ENCODE measurements around the gene STOML2.

STOML2 gene

GRCh38 chr9:35105571-35106342 is 2.8 kb upstream of the STOML2 start:
- Histone ChIP-seq H3K4me3 (ENCODE audit: low read depth in 1 of 2, low read length in 2 of 2) (no peak overlapping the region), H3K27ac (ENCODE audit: low read depth, low read length) (no peak overlapping the region), H3K9ac (ENCODE audit: low read length) (no peak overlapping the region), H3K4me1 (ENCODE audit: insufficient read depth, low read length) (peaks cover 29% of the 10 kb centered on the region), H3K27me3 (ENCODE audit: control insufficient read depth in 1 of 2, insufficient read depth in 2 of 2, low read length in 2 of 2) (no peaks in the 10 kb centered on the region), H3K36me3 (ENCODE audit: insufficient read depth, low read length) (peaks cover 51% of the 10 kb centered on the region), H3K9me3 (ENCODE audit: low read length) (no peaks in the 10 kb centered on the region)

- Histone ChIP-seq H3K4me3 (ENCODE audit: low read depth in 1 of 2, low read length in 2 of 2) (no peak overlapping the region), H3K9ac (ENCODE audit: low read length) (no peak overlapping the region), H3K4me1 (ENCODE audit: insufficient read depth, low read length) (peaks cover 23% of the 10 kb centered on the region), H3K27ac (ENCODE audit: low read depth, low read length) (no peak overlapping the region), H3K27me3 (ENCODE audit: control insufficient read depth in 1 of 2, insufficient read depth in 2 of 2, low read length in 2 of 2) (no peaks in the 10 kb centered on the region), H3K36me3 (ENCODE audit: insufficient read depth, low read length) (peaks cover 57% of the 10 kb centered on the region), H3K9me3 (ENCODE audit: low read length) (no peaks in the 10 kb centered on the region)
These were observed 2.2 kb upstream of the STOML2 start for GRCh38 chr9:35105126-35105525.

- Histone ChIP-seq H3K9ac (ENCODE audit: low read length) (no peak overlapping the region), H3K4me3 (ENCODE audit: low read depth in 1 of 2, low read length in 2 of 2) (no peak overlapping the region), H3K27me3 (ENCODE audit: control insufficient read depth in 1 of 2, insufficient read depth in 2 of 2, low read length in 2 of 2) (no peaks in the 10 kb centered on the region), H3K36me3 (ENCODE audit: insufficient read depth, low read length) (peaks cover 62% of the 10 kb centered on the region), H3K4me1 (ENCODE audit: insufficient read depth, low read length) (peaks cover 20% of the 10 kb centered on the region), H3K9me3 (ENCODE audit: low read length) (no peaks in the 10 kb centered on the region), H3K27ac (ENCODE audit: low read depth, low read length) (no peak overlapping the region)
These were observed 1.7 kb upstream of the STOML2 start for GRCh38 chr9:35104586-35104985.

GRCh38 chr9:35103660-35104191 is 795 bp upstream of the STOML2 start:
- Histone ChIP-seq H3K36me3 (ENCODE audit: insufficient read depth, low read length) (peaks cover 61% of the 10 kb centered on the region), H3K4me3 (ENCODE audit: low read depth in 1 of 2, low read length in 2 of 2) (peak overlapping the region in 1 of 2 donors; percentile 98), H3K9me3 (ENCODE audit: low read length) (no peaks in the 10 kb centered on the region), H3K4me1 (ENCODE audit: insufficient read depth, low read length) (peaks cover 20% of the 10 kb centered on the region), H3K9ac (ENCODE audit: low read length) (no peak overlapping the region), H3K27me3 (ENCODE audit: control insufficient read depth in 1 of 2, insufficient read depth in 2 of 2, low read length in 2 of 2) (no peaks in the 10 kb centered on the region), H3K27ac (ENCODE audit: low read depth, low read length) (peak overlapping the region; percentile 70)

GRCh38 chr9:35102465-35102768 is 514 bp downstream of the STOML2 start:
- Histone ChIP-seq H3K4me1 (ENCODE audit: insufficient read depth, low read length) (peaks cover 20% of the 10 kb centered on the region), H3K27ac (ENCODE audit: low read depth, low read length) (peak overlapping the region; percentile 70), H3K36me3 (ENCODE audit: insufficient read depth, low read length) (peaks cover 49% of the 10 kb centered on the region), H3K27me3 (ENCODE audit: control insufficient read depth in 1 of 2, insufficient read depth in 2 of 2, low read length in 2 of 2) (no peaks in the 10 kb centered on the region), H3K9me3 (ENCODE audit: low read length) (no peaks in the 10 kb centered on the region), H3K4me3 (ENCODE audit: low read depth in 1 of 2, low read length in 2 of 2) (peak overlapping the region; percentile 43 to 98), H3K9ac (ENCODE audit: low read length) (peak overlapping the region; percentile 88)

GRCh38 chr9:35097573-35097972 is 5.4 kb downstream of the STOML2 start:
- Histone ChIP-seq H3K27ac (ENCODE audit: low read depth, low read length) (no peak overlapping the region), H3K4me1 (ENCODE audit: insufficient read depth, low read length) (peaks cover 20% of the 10 kb centered on the region), H3K4me3 (ENCODE audit: low read depth in 1 of 2, low read length in 2 of 2) (no peak overlapping the region), H3K9me3 (ENCODE audit: low read length) (no peaks in the 10 kb centered on the region), H3K9ac (ENCODE audit: low read length) (no peak overlapping the region), H3K27me3 (ENCODE audit: control insufficient read depth in 1 of 2, insufficient read depth in 2 of 2, low read length in 2 of 2) (no peaks in the 10 kb centered on the region), H3K36me3 (ENCODE audit: insufficient read depth, low read length) (peaks cover 37% of the 10 kb centered on the region)

GRCh38 chr9:35096035-35096849 is 6.7 kb downstream of the STOML2 start, which contains the start of gene PIGO:
TSS of gene PIGO (minus strand) at chr9:35096591. CDS start at chr9:35095565, 1,026 bp downstream.
- peaks cover 48% of the 10 kb centered on the region for H3K36me3 ChIP-seq (ENCODE audit: insufficient read depth, low read length)
- H3K9me3 ChIP-seq (ENCODE audit: low read length), result no peaks in the 10 kb centered on the region
- H3K4me1 ChIP-seq (ENCODE audit: insufficient read depth, low read length), result peaks cover 8% of the 10 kb centered on the region
- H3K4me3 ChIP-seq (ENCODE audit: low read depth in 1 of 2, low read length in 2 of 2), result peak within 1 kb of the TSS; percentile 81 to 83
- no peaks in the 10 kb centered on the region for H3K27me3 ChIP-seq (ENCODE audit: control insufficient read depth in 1 of 2, insufficient read depth in 2 of 2, low read length in 2 of 2)
- peak within 1 kb of the TSS; percentile 88 for H3K27ac ChIP-seq (ENCODE audit: low read depth, low read length)
- H3K9ac ChIP-seq (ENCODE audit: low read length), result peak within 1 kb of the TSS; percentile 89

- H3K4me3 ChIP-seq (ENCODE audit: low read depth in 1 of 2, low read length in 2 of 2), result no peak overlapping the region
- H3K9me3 ChIP-seq (ENCODE audit: low read length), result no peaks in the 10 kb centered on the region
- H3K27me3 ChIP-seq (ENCODE audit: control insufficient read depth in 1 of 2, insufficient read depth in 2 of 2, low read length in 2 of 2), result no peaks in the 10 kb centered on the region
- H3K9ac ChIP-seq (ENCODE audit: low read length), result no peak overlapping the region
- H3K4me1 ChIP-seq (ENCODE audit: insufficient read depth, low read length), result peaks cover 8% of the 10 kb centered on the region
- peaks cover 64% of the 10 kb centered on the region for H3K36me3 ChIP-seq (ENCODE audit: insufficient read depth, low read length)
- H3K27ac ChIP-seq (ENCODE audit: low read depth, low read length), result no peak overlapping the region
These were observed 11.4 kb downstream of the STOML2 start for GRCh38 chr9:35091536-35091935.

- no peak overlapping the region for H3K4me3 ChIP-seq (ENCODE audit: low read depth in 1 of 2, low read length in 2 of 2)
- no peaks in the 10 kb centered on the region for H3K9me3 ChIP-seq (ENCODE audit: low read length)
- H3K36me3 ChIP-seq (ENCODE audit: insufficient read depth, low read length), result peaks cover 64% of the 10 kb centered on the region
- no peak overlapping the region for H3K27ac ChIP-seq (ENCODE audit: low read depth, low read length)
- no peaks in the 10 kb centered on the region for H3K4me1 ChIP-seq (ENCODE audit: insufficient read depth, low read length)
- H3K27me3 ChIP-seq (ENCODE audit: control insufficient read depth in 1 of 2, insufficient read depth in 2 of 2, low read length in 2 of 2), result no peaks in the 10 kb centered on the region
- H3K9ac ChIP-seq (ENCODE audit: low read length), result no peak overlapping the region
These were observed 13.5 kb downstream of the STOML2 start for GRCh38 chr9:35089434-35089833.

- no peak overlapping the region for H3K4me3 ChIP-seq (ENCODE audit: low read depth in 1 of 2, low read length in 2 of 2)
- H3K27me3 ChIP-seq (ENCODE audit: control insufficient read depth in 1 of 2, insufficient read depth in 2 of 2, low read length in 2 of 2), result no peaks in the 10 kb centered on the region
- H3K9ac ChIP-seq (ENCODE audit: low read length), result no peak overlapping the region
- H3K4me1 ChIP-seq (ENCODE audit: insufficient read depth, low read length), result peaks cover 4% of the 10 kb centered on the region
- H3K27ac ChIP-seq (ENCODE audit: low read depth, low read length), result no peak overlapping the region
- no peaks in the 10 kb centered on the region for H3K9me3 ChIP-seq (ENCODE audit: low read length)
- peaks cover 23% of the 10 kb centered on the region for H3K36me3 ChIP-seq (ENCODE audit: insufficient read depth, low read length)
These were observed 17.9 kb downstream of the STOML2 start for GRCh38 chr9:35085078-35085477.

- peaks cover 19% of the 10 kb centered on the region for H3K36me3 ChIP-seq (ENCODE audit: insufficient read depth, low read length)
- no peaks in the 10 kb centered on the region for H3K27me3 ChIP-seq (ENCODE audit: control insufficient read depth in 1 of 2, insufficient read depth in 2 of 2, low read length in 2 of 2)
- H3K9me3 ChIP-seq (ENCODE audit: low read length), result no peaks in the 10 kb centered on the region
- peak within 1 kb of the TSS; percentile 58 for H3K9ac ChIP-seq (ENCODE audit: low read length)
- H3K4me3 ChIP-seq (ENCODE audit: low read depth in 1 of 2, low read length in 2 of 2), result peak within 1 kb of the TSS; percentile 70 to 72
- peaks cover 19% of the 10 kb centered on the region for H3K4me1 ChIP-seq (ENCODE audit: insufficient read depth, low read length)
- peak within 1 kb of the TSS; percentile 20 for H3K27ac ChIP-seq (ENCODE audit: low read depth, low read length)
These were observed 23.2 kb downstream of the STOML2 start, which contains the start of gene FANCG for GRCh38 chr9:35079426-35080341. TSS of gene FANCG (minus strand) at chr9:35079942. CDS start at chr9:35079524, 418 bp downstream.

Data from muscle layer of colon (tissue), 2 donors.